SK-N-SH (cell line): ENCODE data around the gene THADA.

Source experiments
- EP300 ChIP-seq, 2 experiments: IDR thresholded peaks; 2 replicates each; pipeline versions ENCODE4 v1.4.0 to v1.6.1; 2012; ENCODE audit warnings: borderline replicate concordance in 1 of 2, low read depth in 1 of 2, low read length in 1 of 2
- EZH2phosphoT487 ChIP-seq: fragments of 200-600 bp; sonication (generic); IDR thresholded peaks from 2 replicates; pipeline ENCODE4 v1.6.1; 2017; ENCODE audit warnings: low read depth, mixed run types, mild to moderate bottlenecking, antibody characterized with exemption, moderate library complexity, borderline replicate concordance
- JUND ChIP-seq: IDR thresholded peaks from 2 replicates; pipeline ENCODE4 v1.4.0; 2012
- NFIC ChIP-seq: IDR thresholded peaks from 2 replicates; pipeline ENCODE4 v1.4.0; 2012; ENCODE audit warnings: borderline replicate concordance
- NRF1 ChIP-seq: IDR thresholded peaks from 2 replicates; pipeline ENCODE4 v1.6.1; 2012; ENCODE audit warnings: low read depth, mild to moderate bottlenecking, low read length
- POLR2AphosphoS5 ChIP-seq: IDR thresholded peaks from 2 replicates; pipeline ENCODE4 v1.6.1; 2012; ENCODE audit warnings: low read depth, low read length
- RCOR1 ChIP-seq: fragments of 150-350 bp; IDR thresholded peaks from 2 replicates; pipeline ENCODE4 v1.6.1; 2017; ENCODE audit warnings: antibody characterized with exemption, low read length
- RXRA ChIP-seq: IDR thresholded peaks from 2 replicates; pipeline ENCODE4 v1.4.0; 2012; ENCODE audit warnings: low read depth, mild to moderate bottlenecking, borderline replicate concordance
- TAF1 ChIP-seq: IDR thresholded peaks from 2 replicates; pipeline ENCODE4 v1.6.1; 2012; ENCODE audit warnings: low read depth, mild to moderate bottlenecking, low read length, moderate library complexity, borderline replicate concordance
- TF ChIP-seq, protein P1 (sequence below): fragments of 200-600 bp; sonication (generic); IDR thresholded peaks from 2 replicates; pipeline ENCODE4 v1.6.1; 2017; ENCODE audit warnings: antibody characterized with exemption, mild to moderate bottlenecking, moderate library complexity
- TF ChIP-seq, protein P2 (sequence below): fragments of 150-350 bp; IDR thresholded peaks from 2 replicates; pipeline ENCODE4 v1.6.1; 2017; ENCODE audit warnings: antibody characterized with exemption, low read length, low read depth, borderline replicate concordance
- TF ChIP-seq, protein P3 (sequence below): IDR thresholded peaks from 2 replicates; pipeline ENCODE4 v1.4.0; 2012; ENCODE audit warnings: low read depth
- TF ChIP-seq, protein P4 (sequence below): IDR thresholded peaks from 2 replicates; pipeline ENCODE4 v1.6.1; 2012; ENCODE audit warnings: mild to moderate bottlenecking, low read depth, low read length, moderate library complexity
- TF ChIP-seq, protein P5 (sequence below): IDR thresholded peaks from 2 replicates; pipeline ENCODE4; 2012

DNA sequence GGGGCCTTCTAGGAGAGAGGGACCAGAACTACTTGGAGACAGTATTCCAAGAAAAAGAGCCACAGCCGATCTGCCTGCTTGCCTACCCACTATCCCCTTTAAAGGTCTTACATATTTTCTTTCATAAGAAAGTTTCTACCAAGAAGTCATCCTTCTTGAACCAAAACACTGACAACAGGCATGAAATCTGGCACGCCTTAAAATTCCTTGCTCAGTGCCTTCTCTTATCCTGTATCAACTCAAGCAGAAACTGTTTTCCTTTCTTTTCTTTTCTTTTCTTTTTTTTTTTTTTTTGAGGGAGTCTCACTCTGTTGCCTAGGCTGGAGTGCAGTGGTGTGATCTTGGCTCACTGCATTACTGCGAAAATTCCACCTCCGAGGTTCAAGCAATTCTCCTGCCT is 321.1 kb downstream of the THADA start:
- TF ChIP-seq, protein P1, sequence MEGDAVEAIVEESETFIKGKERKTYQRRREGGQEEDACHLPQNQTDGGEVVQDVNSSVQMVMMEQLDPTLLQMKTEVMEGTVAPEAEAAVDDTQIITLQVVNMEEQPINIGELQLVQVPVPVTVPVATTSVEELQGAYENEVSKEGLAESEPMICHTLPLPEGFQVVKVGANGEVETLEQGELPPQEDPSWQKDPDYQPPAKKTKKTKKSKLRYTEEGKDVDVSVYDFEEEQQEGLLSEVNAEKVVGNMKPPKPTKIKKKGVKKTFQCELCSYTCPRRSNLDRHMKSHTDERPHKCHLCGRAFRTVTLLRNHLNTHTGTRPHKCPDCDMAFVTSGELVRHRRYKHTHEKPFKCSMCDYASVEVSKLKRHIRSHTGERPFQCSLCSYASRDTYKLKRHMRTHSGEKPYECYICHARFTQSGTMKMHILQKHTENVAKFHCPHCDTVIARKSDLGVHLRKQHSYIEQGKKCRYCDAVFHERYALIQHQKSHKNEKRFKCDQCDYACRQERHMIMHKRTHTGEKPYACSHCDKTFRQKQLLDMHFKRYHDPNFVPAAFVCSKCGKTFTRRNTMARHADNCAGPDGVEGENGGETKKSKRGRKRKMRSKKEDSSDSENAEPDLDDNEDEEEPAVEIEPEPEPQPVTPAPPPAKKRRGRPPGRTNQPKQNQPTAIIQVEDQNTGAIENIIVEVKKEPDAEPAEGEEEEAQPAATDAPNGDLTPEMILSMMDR = no peak
- TF ChIP-seq POLR2AphosphoS5 (no peak), EZH2phosphoT487 (no peak), JUND (no peak), NFIC (no peak), NRF1 (no peak), EP300 (IDR thresholded peaks at IDR 0.05; ENCODE audit: borderline replicate concordance in 1 of 2, low read depth in 1 of 2, low read length in 1 of 2) (no peak), TAF1 (no peak), RCOR1 (no peak), RXRA (no peak)
- TF ChIP-seq, protein P2, sequence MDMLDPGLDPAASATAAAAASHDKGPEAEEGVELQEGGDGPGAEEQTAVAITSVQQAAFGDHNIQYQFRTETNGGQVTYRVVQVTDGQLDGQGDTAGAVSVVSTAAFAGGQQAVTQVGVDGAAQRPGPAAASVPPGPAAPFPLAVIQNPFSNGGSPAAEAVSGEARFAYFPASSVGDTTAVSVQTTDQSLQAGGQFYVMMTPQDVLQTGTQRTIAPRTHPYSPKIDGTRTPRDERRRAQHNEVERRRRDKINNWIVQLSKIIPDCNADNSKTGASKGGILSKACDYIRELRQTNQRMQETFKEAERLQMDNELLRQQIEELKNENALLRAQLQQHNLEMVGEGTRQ = no peak
- TF ChIP-seq, protein P3, sequence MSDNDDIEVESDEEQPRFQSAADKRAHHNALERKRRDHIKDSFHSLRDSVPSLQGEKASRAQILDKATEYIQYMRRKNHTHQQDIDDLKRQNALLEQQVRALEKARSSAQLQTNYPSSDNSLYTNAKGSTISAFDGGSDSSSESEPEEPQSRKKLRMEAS = no peak
- TF ChIP-seq, protein P4, sequence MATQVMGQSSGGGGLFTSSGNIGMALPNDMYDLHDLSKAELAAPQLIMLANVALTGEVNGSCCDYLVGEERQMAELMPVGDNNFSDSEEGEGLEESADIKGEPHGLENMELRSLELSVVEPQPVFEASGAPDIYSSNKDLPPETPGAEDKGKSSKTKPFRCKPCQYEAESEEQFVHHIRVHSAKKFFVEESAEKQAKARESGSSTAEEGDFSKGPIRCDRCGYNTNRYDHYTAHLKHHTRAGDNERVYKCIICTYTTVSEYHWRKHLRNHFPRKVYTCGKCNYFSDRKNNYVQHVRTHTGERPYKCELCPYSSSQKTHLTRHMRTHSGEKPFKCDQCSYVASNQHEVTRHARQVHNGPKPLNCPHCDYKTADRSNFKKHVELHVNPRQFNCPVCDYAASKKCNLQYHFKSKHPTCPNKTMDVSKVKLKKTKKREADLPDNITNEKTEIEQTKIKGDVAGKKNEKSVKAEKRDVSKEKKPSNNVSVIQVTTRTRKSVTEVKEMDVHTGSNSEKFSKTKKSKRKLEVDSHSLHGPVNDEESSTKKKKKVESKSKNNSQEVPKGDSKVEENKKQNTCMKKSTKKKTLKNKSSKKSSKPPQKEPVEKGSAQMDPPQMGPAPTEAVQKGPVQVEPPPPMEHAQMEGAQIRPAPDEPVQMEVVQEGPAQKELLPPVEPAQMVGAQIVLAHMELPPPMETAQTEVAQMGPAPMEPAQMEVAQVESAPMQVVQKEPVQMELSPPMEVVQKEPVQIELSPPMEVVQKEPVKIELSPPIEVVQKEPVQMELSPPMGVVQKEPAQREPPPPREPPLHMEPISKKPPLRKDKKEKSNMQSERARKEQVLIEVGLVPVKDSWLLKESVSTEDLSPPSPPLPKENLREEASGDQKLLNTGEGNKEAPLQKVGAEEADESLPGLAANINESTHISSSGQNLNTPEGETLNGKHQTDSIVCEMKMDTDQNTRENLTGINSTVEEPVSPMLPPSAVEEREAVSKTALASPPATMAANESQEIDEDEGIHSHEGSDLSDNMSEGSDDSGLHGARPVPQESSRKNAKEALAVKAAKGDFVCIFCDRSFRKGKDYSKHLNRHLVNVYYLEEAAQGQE = no peak
- TF ChIP-seq, protein P5, sequence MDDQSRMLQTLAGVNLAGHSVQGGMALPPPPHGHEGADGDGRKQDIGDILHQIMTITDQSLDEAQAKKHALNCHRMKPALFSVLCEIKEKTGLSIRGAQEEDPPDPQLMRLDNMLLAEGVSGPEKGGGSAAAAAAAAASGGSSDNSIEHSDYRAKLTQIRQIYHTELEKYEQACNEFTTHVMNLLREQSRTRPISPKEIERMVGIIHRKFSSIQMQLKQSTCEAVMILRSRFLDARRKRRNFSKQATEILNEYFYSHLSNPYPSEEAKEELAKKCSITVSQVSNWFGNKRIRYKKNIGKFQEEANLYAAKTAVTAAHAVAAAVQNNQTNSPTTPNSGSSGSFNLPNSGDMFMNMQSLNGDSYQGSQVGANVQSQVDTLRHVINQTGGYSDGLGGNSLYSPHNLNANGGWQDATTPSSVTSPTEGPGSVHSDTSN = no peak
